Measurements from ENCODE around the gene ZDHHC4.

Gene ZDHHC4

GRCh38 chr7:6577369-6578113, at the start of gene ZDHHC4:
TSS of gene ZDHHC4 (plus strand) at chr7:6577454. CDS start at chr7:6580562, 3,108 bp downstream.
- peak; percentile 81 for DNase-seq (ENCODE audit: low spot score)

GRCh38 chr7:6528401-6529130, 48.7 kb upstream of the ZDHHC4 start:
- no peak for DNase-seq (ENCODE audit: low spot score)

- no peak for DNase-seq (ENCODE audit: low spot score)
Measured at GRCh38 chr7:6529643-6530042, 47.6 kb upstream of the ZDHHC4 start.

GRCh38 chr7:6530626-6531491, 46.4 kb upstream of the ZDHHC4 start:
- DNase-seq (ENCODE audit: low spot score): peak; percentile 19

- no peak for DNase-seq (ENCODE audit: low spot score)
Measured at GRCh38 chr7:6531492-6532279, 45.6 kb upstream of the ZDHHC4 start.

- DNase-seq (ENCODE audit: low spot score): peak; percentile 32
Measured at GRCh38 chr7:6532516-6532915, 44.7 kb upstream of the ZDHHC4 start.

- DNase-seq (ENCODE audit: low spot score): no peak
Measured at GRCh38 chr7:6533893-6534495, 43.3 kb upstream of the ZDHHC4 start.

GRCh38 chr7:6536262-6537260, 40.7 kb upstream of the ZDHHC4 start:
- DNase-seq (ENCODE audit: low spot score): no peak

- DNase-seq (ENCODE audit: low spot score): no peak
Measured at GRCh38 chr7:6542368-6542767, 34.9 kb upstream of the ZDHHC4 start.

- DNase-seq (ENCODE audit: low spot score): no peak
Measured at GRCh38 chr7:6545398-6546126, 31.7 kb upstream of the ZDHHC4 start.

- DNase-seq (ENCODE audit: low spot score): peak; percentile 17
Measured at GRCh38 chr7:6546498-6547251, 30.6 kb upstream of the ZDHHC4 start.

- no peak for DNase-seq (ENCODE audit: low spot score)
Measured at GRCh38 chr7:6547400-6547799, 29.9 kb upstream of the ZDHHC4 start.

GRCh38 chr7:6551016-6551511, 26.2 kb upstream of the ZDHHC4 start, which contains the start of gene GRID2IP:
TSS of gene GRID2IP (minus strand) at chr7:6551461. CDS start at chr7:6551436, 25 bp downstream.
- no peak for DNase-seq (ENCODE audit: low spot score)

- no peak for DNase-seq (ENCODE audit: low spot score)
Measured at GRCh38 chr7:6553448-6554044, 23.7 kb upstream of the ZDHHC4 start.

- no peak for DNase-seq (ENCODE audit: low spot score)
Measured at GRCh38 chr7:6554848-6555247, 22.4 kb upstream of the ZDHHC4 start.

GRCh38 chr7:6556196-6556595, 21.1 kb upstream of the ZDHHC4 start:
- DNase-seq (ENCODE audit: low spot score): no peak

GRCh38 chr7:6558837-6559236, 18.4 kb upstream of the ZDHHC4 start:
- DNase-seq (ENCODE audit: low spot score): peak; percentile 22

- no peak for DNase-seq (ENCODE audit: low spot score)
Measured at GRCh38 chr7:6559896-6560295, 17.4 kb upstream of the ZDHHC4 start.
